Neuronal stem cell (in vitro differentiated cells): ENCODE results near the gene DPEP2.

Experiments used
- DNase-seq: peaks from one replicate; pipeline ENCODE4 v3.0.0-alpha.2; 2013; ENCODE audit warnings: low spot score
- H2AFZ ChIP-seq: one replicate; pipeline ENCODE4 v1.6.1; 2013; ENCODE audit warnings: mild to moderate bottlenecking, low read length, inconsistent platforms
- H2AK5ac ChIP-seq: 2 replicates; pipeline ENCODE4 v1.6.1; 2013; ENCODE audit warnings: low read depth, mild to moderate bottlenecking, inconsistent platforms, low read length, moderate library complexity, mixed read lengths
- H2BK120ac ChIP-seq: 2 replicates; pipeline ENCODE4 v1.6.1; 2013; ENCODE audit warnings: low read depth, mild to moderate bottlenecking, inconsistent platforms, low read length, moderate library complexity, mixed read lengths
- H2BK12ac ChIP-seq: one replicate; pipeline ENCODE4 v1.6.1; 2013; ENCODE audit warnings: low read length, inconsistent platforms
- H2BK15ac ChIP-seq: 2 replicates; pipeline ENCODE4 v1.6.1; 2013; ENCODE audit warnings: mild to moderate bottlenecking, low read length, inconsistent platforms, mixed read lengths
- H2BK5ac ChIP-seq: one replicate; pipeline ENCODE4 v1.6.1; 2013; ENCODE audit warnings: inconsistent platforms, mild to moderate bottlenecking, low read length, moderate library complexity
- H3K14ac ChIP-seq: one replicate; pipeline ENCODE4 v1.6.1; 2013; ENCODE audit warnings: low read length, inconsistent platforms
- H3K18ac ChIP-seq: 2 replicates; pipeline ENCODE4 v1.6.1; 2013; ENCODE audit warnings: low read length, inconsistent platforms
- H3K23ac ChIP-seq: 2 replicates; pipeline ENCODE4 v1.6.1; 2013; ENCODE audit warnings: low read depth, mild to moderate bottlenecking, mixed read lengths, low read length, inconsistent platforms; ENCODE audit not compliant: poor library complexity
- H3K27ac ChIP-seq: replicated peaks from 3 replicates; pipeline ENCODE4 v1.5.1; 2013; ENCODE audit warnings: low read length, inconsistent platforms
- H3K27me3 ChIP-seq, 3 experiments: 2 replicates each; pipeline ENCODE4 v1.6.1; 2013; ENCODE audit warnings: low read length in 3 of 3, mild to moderate bottlenecking in 2 of 3, inconsistent platforms in 1 of 3, low read depth in 1 of 3, mixed read lengths in 1 of 3, moderate library complexity in 1 of 3; ENCODE audit not compliant: control insufficient read depth in 3 of 3, insufficient read depth in 3 of 3
- H3K36me3 ChIP-seq, 2 donors: replicated peaks in 1 of 2; 2 replicates each; pipeline ENCODE4 v1.6.1; 2013; ENCODE audit warnings: low read length in 2 of 2; ENCODE audit not compliant: control insufficient read depth in 2 of 2, insufficient read depth in 2 of 2
- H3K4ac ChIP-seq: 2 replicates; pipeline ENCODE4 v1.6.1; 2013; ENCODE audit warnings: inconsistent platforms, mild to moderate bottlenecking, low read length, moderate library complexity
- H3K4me1 ChIP-seq, 2 donors: 1 replicate in 1 of 2; 2 replicates in 1 of 2; pipeline ENCODE4 v1.6.1; 2013; ENCODE audit warnings: low read length in 2 of 2, low read depth in 1 of 2; ENCODE audit not compliant: control insufficient read depth in 2 of 2, insufficient read depth in 1 of 2
- H3K4me2 ChIP-seq: one replicate; pipeline ENCODE4 v1.6.1; 2013; ENCODE audit warnings: mild to moderate bottlenecking, low read length, inconsistent platforms; ENCODE audit not compliant: insufficient read depth, poor library complexity, severe bottlenecking
- H3K4me3 ChIP-seq, 2 donors: 2 replicates each; pipeline ENCODE4 v1.5.1; 2013; ENCODE audit warnings: low read length in 2 of 2, mild to moderate bottlenecking in 2 of 2, inconsistent platforms in 1 of 2, moderate library complexity in 1 of 2
- H3K79me1 ChIP-seq: one replicate; pipeline ENCODE4 v1.6.1; 2013; ENCODE audit warnings: low read depth, mild to moderate bottlenecking, inconsistent platforms, low read length, moderate library complexity
- H3K9ac ChIP-seq: one replicate; pipeline ENCODE4 v1.6.1; 2013; ENCODE audit warnings: mild to moderate bottlenecking, low read depth, low read length, inconsistent platforms; ENCODE audit not compliant: poor library complexity
- H3K9me3 ChIP-seq, 2 donors: replicated peaks in 1 of 2; 2 replicates each; pipeline versions ENCODE3 to v1.6.1; 2013; ENCODE audit warnings: low read length in 2 of 2, mild to moderate bottlenecking in 2 of 2, inconsistent platforms in 1 of 2, low read depth in 1 of 2, mixed read lengths in 1 of 2, moderate library complexity in 1 of 2; ENCODE audit not compliant: control insufficient read depth in 2 of 2, insufficient read depth in 1 of 2
- H4K8ac ChIP-seq: one replicate; pipeline ENCODE4 v1.6.1; 2013; ENCODE audit warnings: low read depth, mild to moderate bottlenecking, inconsistent platforms, low read length, moderate library complexity
- H4K91ac ChIP-seq: one replicate; pipeline ENCODE4 v1.6.1; 2013; ENCODE audit warnings: low read length, low read depth, mild to moderate bottlenecking, inconsistent platforms; ENCODE audit not compliant: poor library complexity
- WGBS, 2 donors: extraction: QIAGEN DNeasy Blood & Tissue Kit; methylation state at CpG; one replicate each; pipeline ENCODE4 v1.1.7; 2013; ENCODE audit warnings: missing lambda C conversion rate in 2 of 2, mixed read lengths in 1 of 2; ENCODE audit not compliant: insufficient read length in 2 of 2, insufficient replicate concordance in 1 of 2; ENCODE audit errors: extremely low coverage in 2 of 2; 5-methylcytosine and 5-hydroxymethylcytosine counted together

Gene DPEP2

DNA sequence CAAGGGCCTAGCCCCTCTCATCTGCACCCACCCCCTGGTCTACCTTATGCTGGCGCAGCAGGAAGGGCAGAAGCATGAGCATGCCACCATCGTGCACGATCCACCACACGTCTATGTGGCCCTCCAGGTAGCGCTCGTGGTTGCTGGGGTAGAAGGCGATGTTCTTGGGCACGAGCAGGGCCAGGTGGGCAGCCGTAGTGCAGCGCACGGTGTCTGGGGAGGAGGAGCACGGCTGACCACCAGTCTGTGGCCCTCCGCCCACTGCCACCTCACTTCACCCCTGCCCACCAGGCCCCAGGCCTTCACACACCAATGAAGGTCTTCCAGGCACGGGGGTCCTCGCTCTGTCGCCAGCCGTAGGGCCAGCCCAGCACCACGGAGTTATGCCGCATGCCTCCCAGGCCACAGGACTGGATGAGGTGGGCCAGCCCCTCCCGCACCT lies 53.1 kb downstream of the DPEP2 start:
- H3K27me3 ChIP-seq, result no peaks in the 10 kb centered on the region
- peak overlapping the region; percentile 91 for H3K23ac ChIP-seq
- H3K14ac ChIP-seq, result peak overlapping the region; percentile 25
- H3K9ac ChIP-seq, result peak overlapping the region; percentile 18
- no peak overlapping the region for H2BK15ac ChIP-seq
- H3K27ac ChIP-seq, result no peak overlapping the region
- H3K4me1 ChIP-seq, result peaks cover 7 to 9% of the 10 kb centered on the region in 2 donors
- H3K18ac ChIP-seq, result no peak overlapping the region
- no peak overlapping the region for H3K4me2 ChIP-seq
- H3K4me3 ChIP-seq, result peak overlapping the region in 1 of 2 donors; percentile 0
- H3K79me1 ChIP-seq, result peaks cover 16% of the 10 kb centered on the region
- DNase-seq, result no peak
- H2BK12ac ChIP-seq, result no peak overlapping the region
- no peak overlapping the region for H2AFZ ChIP-seq
- WGBS, 2 donors, result no CpG with 5 or more reads among the region's 20 CpGs
- no peak overlapping the region for H4K8ac ChIP-seq
- H3K9me3 ChIP-seq, result peaks cover 0 to 2% of the 10 kb centered on the region in 2 donors
- H2BK120ac ChIP-seq, result no peak overlapping the region
- no peak overlapping the region for H3K4ac ChIP-seq
- no peak overlapping the region for H2BK5ac ChIP-seq
- H3K36me3 ChIP-seq, result peaks cover 66 to 86% of the 10 kb centered on the region in 2 donors
- H4K91ac ChIP-seq, result no peak overlapping the region
- H2AK5ac ChIP-seq, result no peak overlapping the region

DNA sequence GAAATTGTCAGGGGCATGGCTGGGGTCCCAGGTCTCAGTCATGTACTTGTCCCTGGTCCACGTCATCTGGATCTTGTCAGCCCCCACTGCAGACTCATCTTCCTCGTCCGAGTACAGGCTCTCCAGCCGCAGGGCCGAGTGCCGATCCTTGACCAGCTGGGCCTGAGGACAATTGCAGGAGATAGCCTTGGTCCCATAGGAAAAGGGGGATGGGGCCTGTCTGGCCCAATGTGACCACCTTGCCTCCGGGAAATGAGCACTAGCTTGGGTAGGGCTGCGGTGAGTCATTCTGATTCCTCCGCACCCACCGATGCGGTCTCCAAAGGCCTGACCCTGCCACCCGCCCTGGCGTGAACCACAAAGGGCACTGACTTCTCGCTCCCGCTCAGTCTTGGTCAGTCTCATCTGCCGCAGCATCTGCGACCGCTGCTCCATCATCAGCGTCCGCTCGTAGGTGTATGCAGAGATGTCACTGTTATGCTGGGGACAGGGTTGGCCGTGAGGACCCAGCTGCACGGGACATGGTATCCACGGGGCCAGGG lies 53.8 kb downstream of the DPEP2 start:
- no peak overlapping the region for H3K9ac ChIP-seq
- DNase-seq, result no peak
- H2AK5ac ChIP-seq, result no peak overlapping the region
- no peak overlapping the region for H3K4ac ChIP-seq
- no peak overlapping the region for H2BK12ac ChIP-seq
- H2BK120ac ChIP-seq, result no peak overlapping the region
- peaks cover 0 to 2% of the 10 kb centered on the region in 2 donors for H3K9me3 ChIP-seq
- H3K36me3 ChIP-seq, result peaks cover 59 to 81% of the 10 kb centered on the region in 2 donors
- peaks cover 7 to 9% of the 10 kb centered on the region in 2 donors for H3K4me1 ChIP-seq
- H3K4me2 ChIP-seq, result no peak overlapping the region
- H2AFZ ChIP-seq, result no peak overlapping the region
- H2BK5ac ChIP-seq, result no peak overlapping the region
- no peak overlapping the region for H3K27ac ChIP-seq
- peak overlapping the region; percentile 91 for H3K23ac ChIP-seq
- H3K4me3 ChIP-seq, result peak overlapping the region in 1 of 2 donors; percentile 0
- H3K79me1 ChIP-seq, result peaks cover 14% of the 10 kb centered on the region
- no peak overlapping the region for H4K8ac ChIP-seq
- H4K91ac ChIP-seq, result no peak overlapping the region
- H3K18ac ChIP-seq, result no peak overlapping the region
- H2BK15ac ChIP-seq, result no peak overlapping the region
- no CpG with 5 or more reads among the region's 24 CpGs for whole genome bisulfite sequencing, 2 donors
- no peaks in the 10 kb centered on the region for H3K27me3 ChIP-seq
- no peak overlapping the region for H3K14ac ChIP-seq

DNA sequence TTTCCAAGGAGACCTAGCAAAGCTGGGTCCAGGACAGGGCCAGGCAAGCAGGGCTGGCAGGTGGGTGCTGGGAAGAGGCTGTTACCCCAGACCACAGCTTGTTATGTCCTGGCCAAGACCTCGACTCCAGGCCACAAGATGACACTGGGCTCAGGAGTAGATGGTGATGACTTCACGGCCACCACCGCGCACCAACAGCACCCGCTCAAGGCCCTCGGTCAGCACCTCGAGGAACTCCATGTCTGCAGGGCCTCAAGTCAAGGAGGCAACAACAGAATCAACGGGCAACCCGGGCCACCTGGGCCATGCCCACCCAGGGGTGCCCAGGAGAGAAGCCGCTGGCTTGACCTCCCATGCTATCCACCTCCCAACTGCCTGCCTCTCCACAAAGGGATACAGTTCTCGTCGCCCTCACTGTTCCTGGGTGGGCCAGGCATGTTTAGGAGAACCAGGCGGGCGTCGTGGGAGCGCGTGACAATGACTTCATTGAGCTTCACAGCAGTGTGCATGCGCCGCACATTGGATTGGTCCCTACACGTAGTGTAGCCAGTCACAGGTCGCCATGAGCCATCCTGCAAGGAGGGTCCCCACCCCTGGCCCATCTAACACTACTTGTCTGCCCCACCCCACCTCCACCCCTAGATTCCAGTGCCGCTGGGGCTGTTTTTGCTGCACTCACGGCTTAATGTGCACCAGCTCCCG lies 54.4 kb downstream of the DPEP2 start:
- no peak overlapping the region for H2BK12ac ChIP-seq
- peaks cover 0 to 2% of the 10 kb centered on the region in 2 donors for H3K9me3 ChIP-seq
- H3K27me3 ChIP-seq, result no peaks in the 10 kb centered on the region
- peak overlapping the region; percentile 29 for H4K8ac ChIP-seq
- no peak overlapping the region for H2BK15ac ChIP-seq
- H4K91ac ChIP-seq, result no peak overlapping the region
- H3K4ac ChIP-seq, result no peak overlapping the region
- peaks cover 7 to 9% of the 10 kb centered on the region in 2 donors for H3K4me1 ChIP-seq
- H2BK5ac ChIP-seq, result no peak overlapping the region
- H3K79me1 ChIP-seq, result peaks cover 17% of the 10 kb centered on the region
- no peak for DNase-seq
- H3K18ac ChIP-seq, result no peak overlapping the region
- no peak overlapping the region for H2AK5ac ChIP-seq
- no peak overlapping the region for H3K4me2 ChIP-seq
- H3K14ac ChIP-seq, result no peak overlapping the region
- H2BK120ac ChIP-seq, result no peak overlapping the region
- no peak overlapping the region for H2AFZ ChIP-seq
- no CpG with 5 or more reads among the region's 24 CpGs for WGBS, 2 donors
- H3K4me3 ChIP-seq, result peak overlapping the region in 1 of 2 donors; percentile 43
- H3K36me3 ChIP-seq, result peaks cover 58 to 81% of the 10 kb centered on the region in 2 donors
- no peak overlapping the region for H3K9ac ChIP-seq
- no peak overlapping the region for H3K27ac ChIP-seq
- H3K23ac ChIP-seq, result peak overlapping the region; percentile 53
